Calu3 (cell line): ENCODE data around the gene ONECUT1. TPM values are rescaled to one million over a fixed set of nuclear protein-coding genes. Genes with fewer than 3 reads are reported as not detected.

Source experiments
- BruUV-seq: library from RNA; stranded (reverse); fragments of 400-500 nt; replicated peaks from 2 replicates; lab custom pipeline; 2021; lab: Mats Ljungman, UMichigan
- CTCF ChIA-PET: fragments of 300-600 bp; sonication (Branson Sonifier 250); formaldehyde crosslinking; loops from one replicate; lab custom pipeline; 2022; ENCODE audit warnings: antibody characterized with exemption; lab: Charles Lee
- DNase-seq: peaks from one replicate; pipeline ENCODE4 v3.0.0; 2022
- H3K27ac Mint-ChIP-seq: one replicate; pipeline ENCODE4 v1.8.0; 2022; ENCODE audit warnings: mixed read lengths; ENCODE audit not compliant: unreplicated experiment
- H3K27me3 Mint-ChIP-seq: one replicate; pipeline ENCODE4 v1.8.0; 2022; ENCODE audit warnings: mixed read lengths; ENCODE audit not compliant: unreplicated experiment
- H3K36me3 Mint-ChIP-seq: one replicate; pipeline ENCODE4 v1.8.0; 2022; ENCODE audit warnings: mild to moderate bottlenecking, moderate library complexity, mixed read lengths; ENCODE audit not compliant: insufficient read depth, unreplicated experiment
- H3K4me1 Mint-ChIP-seq: one replicate; pipeline ENCODE4 v1.8.0; 2022; ENCODE audit warnings: mild to moderate bottlenecking, low read depth, mixed read lengths; ENCODE audit not compliant: unreplicated experiment
- H3K4me3 Mint-ChIP-seq: one replicate; pipeline ENCODE4 v1.8.0; 2022; ENCODE audit warnings: mild to moderate bottlenecking, low read depth, moderate library complexity, mixed read lengths; ENCODE audit not compliant: unreplicated experiment
- H3K9me3 Mint-ChIP-seq: one replicate; pipeline ENCODE4 v1.8.0; 2022; ENCODE audit warnings: low read depth, mixed read lengths; ENCODE audit not compliant: unreplicated experiment
- intact Hi-C: fragments of 100-400 bp; cut with micrococcal nuclease; formaldehyde crosslinking; loops from one replicate; pipeline ENCODE4 v1.10.0; 2022; ENCODE audit not compliant: unreplicated experiment
- total RNA-seq: library from RNA; stranded (reverse); gene quantifications from 2 replicates; pipeline ENCODE4 v1.2.3, GENCODE V29; 2022
- TF ChIP-seq, protein P1 (sequence below): fragments of 200-600 bp; IDR thresholded peaks from one replicate; pipeline ENCODE4 v1.8.0; 2022; ENCODE audit warnings: antibody characterized with exemption; ENCODE audit not compliant: unreplicated experiment

Gene ONECUT1
- total RNA-seq, 1 experiment from 2014 or later, result 1.1 TPM

DNA sequence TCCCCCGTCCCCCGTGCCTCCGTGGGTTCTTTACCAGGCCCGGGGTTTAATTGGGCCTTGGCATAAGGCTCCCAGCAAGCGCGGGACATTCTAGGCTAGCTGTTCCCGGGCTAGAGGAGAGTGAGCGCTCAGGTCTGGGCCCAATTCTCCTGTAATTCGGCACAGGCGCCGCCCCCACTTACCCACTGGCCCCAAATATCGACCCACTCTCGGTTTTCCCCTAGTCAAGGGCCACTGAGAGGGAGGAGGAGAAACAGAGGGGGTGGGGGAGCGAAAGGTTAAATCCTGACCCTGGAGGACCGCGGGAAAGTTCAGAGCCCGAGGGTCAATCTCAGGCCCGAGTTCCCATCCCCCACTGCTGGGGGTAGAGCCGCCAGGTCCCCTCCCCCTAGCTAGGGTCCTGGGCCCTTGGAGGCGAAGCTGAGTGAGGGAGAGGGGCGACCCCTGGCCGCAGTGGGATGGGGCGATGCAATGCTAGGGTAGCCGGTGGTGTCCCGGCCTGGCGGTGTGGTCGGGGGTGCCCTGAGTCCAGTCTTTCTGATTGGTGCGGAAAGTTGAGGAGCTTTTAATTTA lies 8.5 kb upstream of the ONECUT1 start:
- Mint-ChIP-seq H3K36me3 (no peaks in the 10 kb centered on the region), H3K9me3 (no peaks in the 10 kb centered on the region), H3K4me1 (peaks cover 10% of the 10 kb centered on the region), H3K27me3 (peaks cover 68% of the 10 kb centered on the region), H3K4me3 (no peak overlapping the region), H3K27ac (no peak overlapping the region)
- no peak for DNase-seq
- CTCF ChIA-PET, result no interaction called here
- intact Hi-C loops, result no loop called here
- no TSS peak for BruUV-seq
- TF ChIP-seq, protein P1, sequence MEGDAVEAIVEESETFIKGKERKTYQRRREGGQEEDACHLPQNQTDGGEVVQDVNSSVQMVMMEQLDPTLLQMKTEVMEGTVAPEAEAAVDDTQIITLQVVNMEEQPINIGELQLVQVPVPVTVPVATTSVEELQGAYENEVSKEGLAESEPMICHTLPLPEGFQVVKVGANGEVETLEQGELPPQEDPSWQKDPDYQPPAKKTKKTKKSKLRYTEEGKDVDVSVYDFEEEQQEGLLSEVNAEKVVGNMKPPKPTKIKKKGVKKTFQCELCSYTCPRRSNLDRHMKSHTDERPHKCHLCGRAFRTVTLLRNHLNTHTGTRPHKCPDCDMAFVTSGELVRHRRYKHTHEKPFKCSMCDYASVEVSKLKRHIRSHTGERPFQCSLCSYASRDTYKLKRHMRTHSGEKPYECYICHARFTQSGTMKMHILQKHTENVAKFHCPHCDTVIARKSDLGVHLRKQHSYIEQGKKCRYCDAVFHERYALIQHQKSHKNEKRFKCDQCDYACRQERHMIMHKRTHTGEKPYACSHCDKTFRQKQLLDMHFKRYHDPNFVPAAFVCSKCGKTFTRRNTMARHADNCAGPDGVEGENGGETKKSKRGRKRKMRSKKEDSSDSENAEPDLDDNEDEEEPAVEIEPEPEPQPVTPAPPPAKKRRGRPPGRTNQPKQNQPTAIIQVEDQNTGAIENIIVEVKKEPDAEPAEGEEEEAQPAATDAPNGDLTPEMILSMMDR, result no peak

DNA sequence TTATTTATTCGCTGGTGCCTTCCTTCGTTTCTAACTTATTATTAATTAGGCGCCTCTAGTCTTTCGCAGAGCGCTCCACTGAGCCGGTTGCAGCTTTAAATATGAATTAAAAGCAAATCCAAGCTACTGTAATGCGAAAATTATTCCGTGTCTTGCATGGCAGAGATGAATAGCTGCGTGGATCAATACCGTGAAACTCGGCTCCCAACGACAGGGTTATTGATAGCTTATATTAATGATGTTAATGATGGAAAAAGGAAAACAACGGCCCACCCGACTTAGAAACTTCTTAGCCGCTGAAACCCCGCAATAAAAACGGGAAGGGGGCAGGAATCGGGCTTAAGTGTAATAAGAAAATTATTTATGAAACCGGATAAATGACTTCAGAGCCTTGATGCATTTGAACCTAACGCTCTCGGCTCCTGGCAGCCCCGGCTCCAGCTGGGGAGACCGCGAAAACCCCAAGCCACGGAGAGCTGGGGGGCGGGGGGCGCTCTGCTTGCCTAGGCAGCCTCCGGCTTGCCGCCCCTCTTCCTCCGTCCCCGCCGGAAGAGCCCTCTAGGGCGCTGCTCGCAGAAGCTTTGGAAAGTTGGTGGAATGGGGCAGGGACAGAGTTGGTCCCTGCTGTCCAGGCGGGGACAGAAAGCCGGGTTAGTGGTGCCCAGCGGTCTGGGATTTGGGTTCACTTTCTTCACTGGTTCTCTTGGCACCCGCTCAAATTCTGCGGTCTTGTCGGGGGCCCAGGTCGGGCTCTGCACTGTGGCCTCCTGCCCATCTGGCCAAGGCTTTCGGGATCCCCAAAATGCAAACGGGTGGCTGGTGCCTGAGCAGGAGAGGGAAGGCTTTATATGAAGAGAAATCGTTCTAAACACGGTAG lies 7.7 kb upstream of the ONECUT1 start:
- Mint-ChIP-seq H3K27ac (no peak overlapping the region), H3K36me3 (no peaks in the 10 kb centered on the region), H3K27me3 (peaks cover 66% of the 10 kb centered on the region), H3K4me3 (no peak overlapping the region), H3K4me1 (peaks cover 10% of the 10 kb centered on the region), H3K9me3 (no peaks in the 10 kb centered on the region)
- intact Hi-C loops, result no loop called here
- no TSS peak for BruUV-seq
- no peak for DNase-seq
- TF ChIP-seq, protein P1, result no peak
- CTCF ChIA-PET, result no interaction called here

DNA sequence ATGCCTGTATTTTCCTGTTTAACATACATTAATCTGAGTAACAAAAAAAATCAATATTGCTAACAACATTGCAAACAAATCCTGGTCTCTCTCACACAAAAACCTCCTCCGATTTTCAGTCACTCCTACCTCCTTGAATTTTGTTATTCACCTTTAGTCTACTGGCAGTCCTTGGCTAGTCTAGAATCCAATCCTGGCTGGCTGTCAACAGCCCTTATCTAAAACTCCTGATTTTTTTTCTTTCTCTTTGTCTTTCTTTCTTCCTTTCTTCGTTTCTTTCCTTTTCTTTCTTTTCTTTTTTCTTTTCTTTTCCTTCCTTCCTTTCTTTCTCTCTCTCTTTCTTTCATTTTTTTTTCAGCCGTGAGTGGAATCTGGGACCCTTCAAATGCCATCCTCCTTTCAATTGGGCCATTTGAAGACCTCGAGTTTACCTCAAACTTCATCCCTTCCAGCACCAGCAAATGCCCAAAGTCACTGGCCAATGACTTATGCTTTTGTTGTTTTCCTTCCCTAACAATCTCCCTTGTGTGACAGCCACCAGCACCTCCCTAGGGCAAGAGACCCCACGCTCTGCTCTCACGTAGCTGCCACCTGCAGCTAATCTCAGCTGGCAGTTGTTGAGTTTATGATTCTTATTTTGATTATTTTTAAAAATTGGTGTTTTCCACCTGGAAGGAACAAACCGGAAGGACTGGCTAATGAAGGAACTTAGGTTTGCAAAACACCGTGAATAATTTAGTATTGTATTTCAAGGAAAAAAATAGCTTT lies 6.8 kb upstream of the ONECUT1 start:
- Mint-ChIP-seq H3K4me3 (no peak overlapping the region), H3K27me3 (peaks cover 67% of the 10 kb centered on the region), H3K4me1 (peaks cover 10% of the 10 kb centered on the region), H3K27ac (no peak overlapping the region), H3K9me3 (no peaks in the 10 kb centered on the region), H3K36me3 (no peaks in the 10 kb centered on the region)
- BruUV-seq, result no TSS peak
- CTCF ChIA-PET, result no interaction called here
- TF ChIP-seq, protein P1, result no peak
- no peak for DNase-seq
- intact Hi-C loops, result no loop called here

DNA sequence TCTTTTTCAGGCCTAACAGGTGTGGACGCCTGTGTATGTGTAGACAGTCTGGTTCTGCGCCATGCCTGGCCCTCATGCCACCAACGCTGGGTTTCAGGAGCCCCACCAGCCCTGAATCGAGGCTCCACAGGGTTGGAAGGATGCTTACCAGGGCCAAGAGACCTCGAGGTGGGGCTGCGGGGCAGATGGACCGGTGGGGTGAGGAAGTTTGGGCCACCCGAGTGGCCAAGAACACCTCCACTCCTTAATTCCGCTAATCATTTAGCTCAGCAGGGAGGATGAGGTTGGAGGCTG lies 6.0 kb upstream of the ONECUT1 start:
- CTCF ChIA-PET, result interaction anchor here (0.6 kb wide), 1 partner anchor 55 kb away, joined by 3 read pairs; no protein-coding TSS in a partner anchor
- peaks cover 63% of the 10 kb centered on the region for H3K27me3 Mint-ChIP-seq

More for the DNA sequence above, 6.0 kb upstream of the ONECUT1 start:
- H3K27ac Mint-ChIP-seq, result no peak overlapping the region
- H3K4me1 Mint-ChIP-seq, result peaks cover 10% of the 10 kb centered on the region
- no peaks in the 10 kb centered on the region for H3K36me3 Mint-ChIP-seq
- H3K9me3 Mint-ChIP-seq, result no peaks in the 10 kb centered on the region
- TF ChIP-seq, protein P1, result no peak
- BruUV-seq, result no TSS peak
- intact Hi-C loops, result no loop called here
- no peak for DNase-seq
- H3K4me3 Mint-ChIP-seq, result no peak overlapping the region
